NCI-H2081 (cell line): ENCODE data around the gene ICAM2.
"Not testable (repeated sequence)": the region's sequence is repeated elsewhere in the genome, so short reads cannot be mapped to it uniquely, and the experiment has no call there.

ENCODE experiments used
- DNase-seq, 2 experiments: peaks; one replicate each; lab custom pipeline; 2025; lab: John Stamatoyannopoulos, UW

ICAM2 gene

GRCh38 chr17:64042700-64043485, 22.5 kb upstream of the ICAM2 start:
- no peak for DNase-seq

- no peak for DNase-seq
Observed at GRCh38 chr17:64041912-64042311, 21.5 kb upstream of the ICAM2 start.

- DNase-seq, result no peak
Observed at GRCh38 chr17:64040206-64040605, 19.8 kb upstream of the ICAM2 start.

- DNase-seq, result no peak
Observed at GRCh38 chr17:64039106-64039400, 18.6 kb upstream of the ICAM2 start.

DNA sequence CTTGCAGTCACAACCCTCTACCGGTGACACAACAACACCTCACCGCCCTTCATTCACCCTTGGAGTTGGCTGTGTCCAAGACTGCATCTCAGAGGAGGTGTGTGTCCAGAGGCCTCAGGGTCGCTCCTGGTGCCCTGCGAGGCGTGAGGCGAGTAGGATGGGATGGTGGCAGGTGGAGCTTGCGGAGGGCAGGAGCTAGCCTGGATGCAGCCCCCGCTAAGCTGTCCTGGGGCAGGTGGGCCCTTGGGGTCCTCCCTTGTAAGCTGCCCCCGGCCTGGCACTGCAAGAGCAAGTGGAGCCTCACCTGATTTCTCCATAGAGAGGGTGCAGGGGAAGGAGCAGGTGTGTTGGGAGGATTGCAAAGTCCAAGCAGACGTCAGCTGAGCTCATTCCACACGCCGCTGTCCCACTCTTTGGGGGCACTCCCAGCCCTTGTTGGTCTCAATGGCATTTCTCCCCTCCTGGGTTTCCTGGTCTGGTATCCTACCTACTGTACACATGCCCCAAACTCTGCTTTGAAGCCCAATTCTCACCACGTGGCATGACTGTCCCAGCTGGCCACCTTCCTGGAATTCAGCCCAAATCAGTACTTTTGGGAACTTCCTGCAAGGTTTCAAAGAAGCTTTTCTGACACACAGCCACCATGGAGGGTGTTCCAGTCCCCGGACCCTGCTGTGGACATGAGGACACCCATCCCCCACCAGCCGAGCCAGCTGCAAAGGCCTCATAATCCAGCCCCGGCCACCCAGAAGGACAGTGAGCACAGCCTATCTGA, 18.1 kb upstream of the ICAM2 start:
- DNase-seq, result no peak

DNA sequence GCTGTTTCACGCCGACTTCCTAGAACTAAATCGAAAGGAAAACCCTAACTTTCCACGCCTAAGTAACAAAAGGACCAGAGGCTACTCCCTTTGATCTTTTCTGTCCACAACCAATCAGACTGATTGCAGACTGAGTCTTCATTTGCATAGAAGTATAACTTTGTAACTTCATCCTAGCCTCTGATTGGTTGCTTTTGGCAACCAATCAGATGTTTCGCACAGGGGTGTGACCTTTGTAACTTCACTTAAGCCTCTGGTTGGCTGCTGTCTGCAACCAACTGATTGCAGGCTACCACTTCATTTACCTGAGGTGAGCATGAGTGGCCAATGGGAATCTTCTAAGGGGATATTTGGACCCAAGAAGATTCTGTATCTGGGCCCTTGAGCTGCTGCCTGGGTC, 17.4 kb upstream of the ICAM2 start:
- no peak for DNase-seq

- DNase-seq, result no peak
Observed at GRCh38 chr17:64037180-64037579, 16.7 kb upstream of the ICAM2 start.

DNA sequence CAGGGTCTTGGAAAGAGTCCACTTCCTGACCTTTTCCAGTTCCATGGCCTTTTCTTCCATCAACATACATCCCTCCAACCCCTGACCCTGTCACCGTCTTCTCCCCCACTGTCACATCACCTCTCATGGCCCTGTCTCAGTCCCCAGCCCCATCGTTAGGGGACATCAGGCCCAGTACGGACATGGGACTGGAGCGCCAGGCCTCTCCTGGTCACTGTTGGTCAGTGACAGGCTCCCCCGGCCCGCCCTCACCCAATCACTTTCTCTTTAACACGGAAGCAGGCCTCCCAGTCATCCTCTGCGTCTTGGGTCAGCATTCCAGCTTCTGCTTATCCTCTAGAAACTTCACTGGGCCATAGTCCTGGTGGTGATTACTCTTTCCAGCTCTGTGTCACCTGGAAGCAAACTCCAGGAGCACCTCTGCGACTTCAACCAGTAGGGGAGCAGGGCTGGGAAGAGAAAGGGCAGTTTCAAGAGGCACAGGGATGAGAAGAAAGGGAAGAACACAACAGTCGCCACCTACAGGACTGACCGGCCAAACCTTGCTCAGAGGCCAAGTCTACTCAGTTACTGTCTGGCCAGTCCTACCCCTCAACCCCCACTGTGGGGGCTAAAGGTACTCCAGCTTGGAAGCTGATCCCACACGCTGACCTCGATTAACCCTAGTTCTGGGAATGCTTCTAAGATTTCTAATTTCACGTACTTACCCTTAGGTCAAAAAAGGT, 15.9 kb upstream of the ICAM2 start:
- no peak for DNase-seq

- DNase-seq, result no peak
Observed at GRCh38 chr17:64032081-64032480, 11.6 kb upstream of the ICAM2 start.

DNA sequence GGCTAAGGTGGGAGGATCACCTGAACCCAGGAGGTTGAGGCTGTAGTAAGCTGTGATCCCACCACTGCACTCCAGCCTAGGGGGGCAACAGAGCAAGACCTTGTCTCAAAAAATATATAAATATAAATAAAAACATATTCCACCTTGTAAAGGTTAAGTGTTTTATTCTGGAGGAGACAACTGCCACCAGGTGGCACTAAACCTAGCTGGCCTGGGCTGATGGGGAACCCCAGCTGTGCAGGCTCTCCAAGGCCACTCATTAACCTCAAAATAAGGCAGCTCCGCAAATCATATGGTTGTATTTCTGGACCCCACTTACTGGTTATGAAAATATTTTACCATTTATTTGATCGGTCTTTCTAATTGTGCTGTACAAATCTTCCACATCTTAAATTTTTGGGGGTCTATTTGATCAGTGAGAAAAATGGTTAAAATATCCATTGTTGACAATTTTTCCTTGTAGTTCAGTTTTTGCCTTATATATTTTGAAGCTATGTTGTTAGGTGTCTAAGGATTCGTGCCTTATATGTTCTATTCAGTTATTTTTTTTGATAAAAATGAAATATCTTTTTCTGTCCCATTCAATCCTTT, 8.5 kb upstream of the ICAM2 start:
- peak; percentile 68 to 70 for DNase-seq

- peak; percentile 82 to 86 for DNase-seq
Observed at GRCh38 chr17:64025732-64026294, 5.4 kb upstream of the ICAM2 start.

DNA sequence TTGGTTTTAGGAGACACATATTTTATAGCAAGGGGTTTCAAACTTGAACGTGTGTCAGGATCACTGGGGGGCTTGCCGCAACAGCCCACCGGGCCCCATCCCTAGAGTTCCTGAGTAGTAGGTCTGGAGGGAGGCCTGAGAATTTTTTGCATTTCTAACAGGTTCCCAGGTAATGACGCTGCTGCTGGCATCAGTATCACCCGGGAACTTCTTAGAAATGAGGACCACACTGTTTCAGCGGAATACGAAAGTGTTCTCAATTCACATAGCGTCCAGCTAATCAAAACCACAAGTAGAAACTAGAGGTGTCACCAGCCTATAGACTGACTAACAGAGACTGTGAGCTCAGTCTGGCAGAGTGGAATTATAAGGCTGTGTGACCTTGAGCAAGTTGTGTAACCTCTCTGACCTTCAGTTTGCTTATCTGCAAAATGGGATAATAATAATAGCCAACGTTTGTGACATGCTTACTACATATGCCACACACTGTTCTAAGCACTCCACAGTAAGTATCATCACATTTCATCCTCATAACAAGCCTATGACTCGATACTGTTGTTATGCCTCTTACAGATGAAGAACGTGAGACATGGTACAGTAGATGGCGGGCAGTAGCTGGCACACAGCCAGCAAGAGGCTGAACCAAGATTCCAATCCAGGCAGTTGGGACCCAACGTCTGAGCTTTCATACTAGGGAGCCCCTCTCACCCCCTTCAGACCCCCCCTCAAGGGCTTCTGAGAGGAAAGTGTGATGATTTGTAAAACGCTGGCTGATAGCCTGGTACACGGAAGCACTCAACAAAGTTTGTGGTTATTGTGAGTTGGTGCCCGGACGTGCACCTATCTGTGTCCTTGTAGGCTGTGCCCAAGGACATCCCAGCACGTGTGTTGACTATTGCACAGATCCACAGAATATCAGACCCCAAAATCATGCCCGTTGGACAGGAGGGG, 4.6 kb upstream of the ICAM2 start:
- DNase-seq, result no peak

DNA sequence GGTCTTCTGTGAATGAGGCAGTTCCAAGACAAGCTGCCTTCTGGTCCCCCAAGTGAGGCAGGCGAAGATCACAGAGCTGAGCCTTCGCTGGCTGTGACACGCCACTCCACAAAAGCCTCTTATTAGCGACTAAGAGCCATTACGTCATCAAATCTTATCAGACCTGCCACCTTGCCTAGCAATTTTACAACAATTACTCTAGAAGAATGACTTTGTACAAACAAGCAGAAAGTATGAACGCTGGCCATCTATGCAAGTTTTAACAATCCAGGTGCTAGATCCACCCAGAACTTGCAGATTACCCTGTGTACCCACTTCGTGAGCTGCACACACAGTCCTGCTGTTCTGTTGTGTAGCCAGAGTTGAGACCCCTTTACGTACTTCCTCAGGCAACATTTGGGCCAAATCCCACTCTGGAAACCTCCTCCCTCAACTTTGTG, 3.8 kb upstream of the ICAM2 start:
- no peak for DNase-seq

GRCh38 chr17:64022611-64023063, 2.2 kb upstream of the ICAM2 start:
- DNase-seq, result no peak

GRCh38 chr17:64019551-64019961, 877 bp downstream of the ICAM2 start:
- not testable (repeated sequence) for DNase-seq

GRCh38 chr17:64017381-64017980, 3.0 kb downstream of the ICAM2 start:
- DNase-seq, result no peak

GRCh38 chr17:64016974-64017373, 3.5 kb downstream of the ICAM2 start:
- no peak for DNase-seq

DNA sequence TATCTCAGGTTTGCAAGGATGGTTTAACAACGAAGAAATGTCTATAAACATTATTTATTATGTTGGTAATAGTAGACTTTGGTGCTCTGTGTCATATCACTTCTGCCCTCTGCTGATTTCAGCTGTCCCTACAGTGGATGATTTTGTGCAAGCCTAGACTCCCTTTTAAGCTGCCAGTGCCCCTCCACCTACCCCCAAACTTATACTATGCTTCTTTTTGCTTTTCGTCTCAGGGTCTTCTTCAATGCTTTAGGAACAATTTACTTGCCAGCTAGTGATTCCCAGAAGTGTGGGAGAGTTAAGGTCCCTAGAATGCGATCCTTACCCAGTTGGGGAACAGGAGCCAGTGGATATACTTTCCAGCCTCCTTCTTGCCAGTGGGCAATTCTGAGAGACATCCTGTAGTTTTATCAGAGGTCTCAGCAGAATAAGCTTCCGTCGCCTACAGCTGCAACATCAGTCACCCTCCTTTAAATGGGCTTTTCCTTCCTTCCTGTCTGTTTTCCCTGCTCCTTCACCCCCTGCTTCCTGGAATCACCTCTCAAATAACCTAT, 4.1 kb downstream of the ICAM2 start:
- no peak for DNase-seq

GRCh38 chr17:64015447-64015846, 5.0 kb downstream of the ICAM2 start:
- DNase-seq, result no peak
